MM.1S (cell line): ENCODE measurements around the gene MGAT1.

Experiments
- EZH2 ChIP-seq: fragments of 300-600 bp; sonication (generic); optimal IDR thresholded peaks from 2 replicates; pipeline ENCODE3; 2017; ENCODE audit warnings: low read depth, mild to moderate bottlenecking, antibody characterized with exemption, low read length, mixed read lengths
- EZH2phosphoT487 ChIP-seq: fragments of 300-600 bp; sonication (generic); IDR thresholded peaks from 2 replicates; pipeline ENCODE4 v1.6.1; 2018; ENCODE audit warnings: antibody characterized with exemption, low read length

DNA sequence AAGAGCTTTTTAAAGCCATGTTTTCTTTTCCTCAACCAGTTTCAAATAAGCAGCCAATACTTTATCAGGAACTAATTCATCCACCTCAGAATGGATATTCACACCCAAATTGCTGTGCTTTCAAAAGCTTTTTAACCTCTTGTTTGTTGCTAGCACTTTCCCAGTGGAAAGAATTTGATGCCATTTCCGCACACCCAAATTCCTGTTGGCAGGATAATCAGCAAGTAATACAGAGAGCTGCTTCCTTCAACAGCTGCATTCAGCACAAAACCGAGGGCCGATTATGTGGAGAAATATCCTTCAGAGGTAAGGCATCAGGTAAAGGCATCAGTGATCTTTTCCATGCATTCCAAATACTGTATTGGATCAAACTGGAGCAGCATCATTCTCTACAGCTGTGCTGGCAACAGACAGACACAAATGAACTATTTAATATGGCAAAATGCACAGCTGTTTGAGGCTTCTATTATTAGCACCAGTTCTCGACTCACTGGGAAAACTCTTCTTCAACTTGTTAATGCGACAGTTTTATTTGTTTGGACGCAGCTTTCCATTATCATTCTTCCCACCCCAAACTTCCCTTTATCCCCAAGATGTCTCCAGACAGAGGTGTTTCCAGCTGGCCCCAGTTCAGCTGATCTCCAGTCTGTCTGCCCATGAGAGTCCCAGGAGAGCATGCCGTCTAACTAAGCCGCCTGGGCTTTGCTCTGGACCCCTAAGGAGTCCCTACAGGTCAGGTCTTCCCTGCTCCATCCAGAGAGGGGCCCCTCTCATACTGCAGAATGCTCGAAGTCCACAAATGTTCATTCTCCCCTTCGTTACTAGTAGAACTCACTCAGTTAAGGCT, 22.2 kb upstream of the MGAT1 start:
- TF ChIP-seq EZH2: no peak
- no peak for TF ChIP-seq EZH2phosphoT487
